ENCODE data around the gene PLEKHA1.

Gene PLEKHA1

GRCh38 chr10:122379537-122379936 lies 5.0 kb downstream of the PLEKHA1 start:
- DNase-seq: no peak

- DNase-seq: no peak
These were observed 6.2 kb downstream of the PLEKHA1 start for GRCh38 chr10:122380703-122381102.

- DNase-seq: no peak
These were observed 7.2 kb downstream of the PLEKHA1 start for GRCh38 chr10:122381680-122382079.

GRCh38 chr10:122386514-122386913 lies 12.0 kb downstream of the PLEKHA1 start:
- DNase-seq: no peak

- no peak for DNase-seq
These were observed 13.1 kb downstream of the PLEKHA1 start for GRCh38 chr10:122387572-122387971.

- no peak for DNase-seq
These were observed 13.9 kb downstream of the PLEKHA1 start for GRCh38 chr10:122388287-122388997.

- DNase-seq: no peak
These were observed 15.8 kb downstream of the PLEKHA1 start for GRCh38 chr10:122390271-122390670.

- DNase-seq: no peak
These were observed 16.2 kb downstream of the PLEKHA1 start for GRCh38 chr10:122390679-122391078.

- no peak for DNase-seq
These were observed 17.4 kb downstream of the PLEKHA1 start for GRCh38 chr10:122391875-122392274.

- DNase-seq: no peak
These were observed 18.3 kb downstream of the PLEKHA1 start for GRCh38 chr10:122392835-122393234.

GRCh38 chr10:122393288-122393687 lies 18.8 kb downstream of the PLEKHA1 start:
- no peak for DNase-seq

- no peak for DNase-seq
These were observed 28.1 kb downstream of the PLEKHA1 start for GRCh38 chr10:122402548-122403131.

GRCh38 chr10:122404576-122404975 lies 30.1 kb downstream of the PLEKHA1 start:
- no peak for DNase-seq

GRCh38 chr10:122407375-122408125 lies 33.0 kb downstream of the PLEKHA1 start:
- no peak for DNase-seq

GRCh38 chr10:122413327-122413726 lies 38.8 kb downstream of the PLEKHA1 start:
- DNase-seq: no peak

GRCh38 chr10:122417667-122418066 lies 43.2 kb downstream of the PLEKHA1 start:
- DNase-seq: no peak

- DNase-seq: no peak
These were observed 44.5 kb downstream of the PLEKHA1 start for GRCh38 chr10:122419016-122419415.

GRCh38 chr10:122419876-122420623 lies 45.5 kb downstream of the PLEKHA1 start:
- no peak for DNase-seq

GRCh38 chr10:122420624-122421007 lies 46.1 kb downstream of the PLEKHA1 start:
- DNase-seq: no peak

- DNase-seq: no peak
These were observed 46.6 kb downstream of the PLEKHA1 start for GRCh38 chr10:122421054-122421625.

GRCh38 chr10:122421742-122422141 lies 47.2 kb downstream of the PLEKHA1 start:
- no peak for DNase-seq

GRCh38 chr10:122422266-122422989 lies 47.9 kb downstream of the PLEKHA1 start:
- no peak for DNase-seq
